RCC 7860 (cell line): ENCODE results near the gene MNT.

ENCODE experiments used
- DNase-seq: peaks from one replicate; pipeline ENCODE4 v3.0.0-alpha.2; 2015; ENCODE audit warnings: low spot score
- FAIRE-seq: peaks from 2 replicates; lab custom pipeline; 2012; peaks lifted over from hg19 to GRCh38; lab: Jason Lieb, UNC

The MNT gene

GRCh38 chr17:2335726-2336214 is 65.1 kb downstream of the MNT start:
- FAIRE-seq (no peak), DNase-seq (no peak)
